H9 (cell line): ENCODE results near the gene MGAT4C. TPM values are rescaled to one million over a fixed set of nuclear protein-coding genes. Genes with fewer than 3 reads are reported as not detected.

Experiments
- DNase-seq: peaks from one replicate; pipeline ENCODE4 v3.0.0-alpha.2; 2017
- H2AFZ ChIP-seq: one replicate; pipeline ENCODE4 v1.6.1; 2013; ENCODE audit warnings: mild to moderate bottlenecking, low read length, control low read depth, moderate library complexity
- H2AK5ac ChIP-seq: 2 replicates; pipeline ENCODE4 v1.6.1; 2013; ENCODE audit warnings: low read length, control low read depth, mixed read lengths; ENCODE audit not compliant: insufficient read length
- H2BK120ac ChIP-seq: one replicate; pipeline ENCODE4 v1.6.1; 2013; ENCODE audit warnings: low read depth, mild to moderate bottlenecking, low read length, control low read depth, inconsistent platforms; ENCODE audit not compliant: poor library complexity, severe bottlenecking
- H2BK12ac ChIP-seq: 2 replicates; pipeline ENCODE4 v1.6.1; 2013; ENCODE audit warnings: low read length, control low read depth, mixed read lengths, low read depth; ENCODE audit not compliant: insufficient read length
- H2BK15ac ChIP-seq: 2 replicates; pipeline ENCODE4 v1.6.1; 2013; ENCODE audit warnings: low read depth, low read length, control low read depth
- H2BK20ac ChIP-seq: one replicate; pipeline ENCODE4 v1.6.1; 2013; ENCODE audit warnings: low read depth, mild to moderate bottlenecking, low read length, control low read depth, inconsistent platforms; ENCODE audit not compliant: poor library complexity, severe bottlenecking
- H2BK5ac ChIP-seq: 2 replicates; pipeline ENCODE4 v1.6.1; 2013; ENCODE audit warnings: low read length, control low read depth, mixed read lengths; ENCODE audit not compliant: insufficient read length
- H3K14ac ChIP-seq: 2 replicates; pipeline ENCODE4 v1.6.1; 2013; ENCODE audit warnings: low read length, control low read depth; ENCODE audit not compliant: insufficient read depth
- H3K18ac ChIP-seq: 2 replicates; pipeline ENCODE4 v1.6.1; 2013; ENCODE audit warnings: low read depth, mild to moderate bottlenecking, mixed read lengths, low read length, control low read depth; ENCODE audit not compliant: insufficient read length
- H3K23ac ChIP-seq: 2 replicates; pipeline ENCODE4 v1.6.1; 2013; ENCODE audit warnings: low read length, control low read depth, mixed read lengths, low read depth; ENCODE audit not compliant: insufficient read length
- H3K23me2 ChIP-seq: 2 replicates; pipeline ENCODE4 v1.6.1; 2013; ENCODE audit warnings: low read depth, mild to moderate bottlenecking, mixed read lengths, low read length, control low read depth; ENCODE audit not compliant: insufficient read length, poor library complexity, severe bottlenecking
- H3K27ac ChIP-seq: 2 replicates; pipeline ENCODE4 v1.5.1; 2013; ENCODE audit warnings: low read length, control low read depth, mixed read lengths, low read depth; ENCODE audit not compliant: insufficient read length
- H3K27me3 ChIP-seq: 2 replicates; pipeline ENCODE4 v1.6.1; 2013; ENCODE audit warnings: low read length, control low read depth, inconsistent platforms; ENCODE audit not compliant: insufficient read depth
- H3K4ac ChIP-seq: 2 replicates; pipeline ENCODE4 v1.6.1; 2013; ENCODE audit warnings: low read depth, mild to moderate bottlenecking, control low read depth, inconsistent platforms, low read length, moderate library complexity
- H3K4me1 ChIP-seq: 2 replicates; pipeline ENCODE4 v1.6.1; 2013; ENCODE audit warnings: low read length, control low read depth, inconsistent platforms; ENCODE audit not compliant: insufficient read depth
- H3K4me2 ChIP-seq: 2 replicates; pipeline ENCODE4 v1.6.1; 2013; ENCODE audit warnings: low read length, control low read depth, mixed read lengths; ENCODE audit not compliant: insufficient read length, insufficient read depth
- H3K56ac ChIP-seq: 2 replicates; pipeline ENCODE4 v1.6.1; 2013; ENCODE audit warnings: low read depth, mild to moderate bottlenecking, mixed read lengths, low read length, control low read depth; ENCODE audit not compliant: insufficient read length
- H3K79me1 ChIP-seq: 2 replicates; pipeline ENCODE4 v1.6.1; 2013; ENCODE audit warnings: low read depth, mild to moderate bottlenecking, moderate library complexity, low read length, control low read depth, inconsistent platforms; ENCODE audit not compliant: insufficient read depth, poor library complexity, severe bottlenecking
- H3K79me2 ChIP-seq: 2 replicates; pipeline ENCODE4 v1.6.1; 2013; ENCODE audit warnings: low read length, control low read depth, inconsistent platforms; ENCODE audit not compliant: insufficient read depth
- H3K9ac ChIP-seq: 2 replicates; pipeline ENCODE4 v1.6.1; 2013; ENCODE audit warnings: low read length, control low read depth, mixed read lengths; ENCODE audit not compliant: insufficient read length; ENCODE audit errors: extremely low read depth
- H3K9me3 ChIP-seq: one replicate; pipeline ENCODE4 v1.6.1; 2013; ENCODE audit warnings: low read depth, low read length, inconsistent platforms; ENCODE audit not compliant: control insufficient read depth
- H3T11ph ChIP-seq: one replicate; pipeline ENCODE4 v1.6.1; 2013; ENCODE audit warnings: mild to moderate bottlenecking, low read length, control low read depth, inconsistent platforms
- H4K20me1 ChIP-seq: one replicate; pipeline ENCODE4 v1.6.1; 2013; ENCODE audit not compliant: control insufficient read depth, insufficient read length, insufficient read depth
- H4K5ac ChIP-seq: 2 replicates; pipeline ENCODE4 v1.6.1; 2013; ENCODE audit warnings: low read depth, mild to moderate bottlenecking, mixed read lengths, low read length, control low read depth; ENCODE audit not compliant: insufficient read length
- H4K8ac ChIP-seq: replicated peaks from 2 replicates; pipeline ENCODE4 v1.6.1; 2013; ENCODE audit warnings: low read length, control low read depth, mixed read lengths, low read depth; ENCODE audit not compliant: insufficient read length
- H4K91ac ChIP-seq: 2 replicates; pipeline ENCODE4 v1.6.1; 2013; ENCODE audit warnings: low read depth, mild to moderate bottlenecking, moderate library complexity, mixed read lengths, low read length, control low read depth; ENCODE audit not compliant: insufficient read length
- H3K27ac Mint-ChIP-seq, 3 experiments: 2 replicates in 2 of 3; 3 replicates in 1 of 3; pipeline ENCODE4 v1.8.0; 2020 to 2021; ENCODE audit warnings: mixed read lengths in 3 of 3, mild to moderate bottlenecking in 1 of 3, moderate library complexity in 1 of 3
- H3K27me3 Mint-ChIP-seq: 2 replicates; pipeline ENCODE4 v1.8.0; 2021; ENCODE audit warnings: low read depth, mild to moderate bottlenecking, moderate library complexity, mixed read lengths
- H3K36me3 Mint-ChIP-seq, 3 experiments: 2 replicates in 2 of 3; 3 replicates in 1 of 3; pipeline ENCODE4 v1.8.0; 2020 to 2021; ENCODE audit warnings: low read depth in 3 of 3, mixed read lengths in 3 of 3; ENCODE audit not compliant: insufficient read depth in 1 of 3
- H3K4me1 Mint-ChIP-seq, 2 experiments: 2 replicates each; pipeline ENCODE4 v1.8.0; 2020; ENCODE audit warnings: mixed read lengths in 2 of 2
- H3K4me3 Mint-ChIP-seq, 2 experiments: 2 replicates in 1 of 2; 3 replicates in 1 of 2; pipeline ENCODE4 v1.8.0; 2020 to 2021; ENCODE audit warnings: mild to moderate bottlenecking in 2 of 2, mixed read lengths in 2 of 2, moderate library complexity in 1 of 2
- H3K9me3 Mint-ChIP-seq, 2 experiments: 2 replicates in 1 of 2; 3 replicates in 1 of 2; pipeline ENCODE4 v1.8.0; 2020; ENCODE audit warnings: mild to moderate bottlenecking in 2 of 2, mixed read lengths in 2 of 2, moderate library complexity in 1 of 2
- WGBS: extraction: QIAGEN DNeasy Blood & Tissue Kit; methylation state at CpG from one replicate; pipeline ENCODE4 v1.1.7; 2013; ENCODE audit warnings: missing lambda C conversion rate, low lambda C conversion rate, mixed read lengths; ENCODE audit not compliant: insufficient read length; ENCODE audit errors: extremely low coverage; 5-methylcytosine and 5-hydroxymethylcytosine counted together
- total RNA-seq: library from RNA; stranded (reverse); gene quantifications from 2 replicates; pipeline ENCODE4 v1.2.1, GENCODE V29; 2021
- TF ChIP-seq, protein P1 (sequence below): fragments of 200-600 bp; sonication (generic); conservative IDR thresholded peaks from 3 replicates; pipeline ENCODE4 v1.8.0; 2021; ENCODE audit warnings: antibody characterized with exemption, mild to moderate bottlenecking

The MGAT4C gene
- total RNA-seq, 1 experiment from 2014 or later = 1.3 TPM

- H3K27ac Mint-ChIP-seq = no peak overlapping the region
- TF ChIP-seq, protein P1, sequence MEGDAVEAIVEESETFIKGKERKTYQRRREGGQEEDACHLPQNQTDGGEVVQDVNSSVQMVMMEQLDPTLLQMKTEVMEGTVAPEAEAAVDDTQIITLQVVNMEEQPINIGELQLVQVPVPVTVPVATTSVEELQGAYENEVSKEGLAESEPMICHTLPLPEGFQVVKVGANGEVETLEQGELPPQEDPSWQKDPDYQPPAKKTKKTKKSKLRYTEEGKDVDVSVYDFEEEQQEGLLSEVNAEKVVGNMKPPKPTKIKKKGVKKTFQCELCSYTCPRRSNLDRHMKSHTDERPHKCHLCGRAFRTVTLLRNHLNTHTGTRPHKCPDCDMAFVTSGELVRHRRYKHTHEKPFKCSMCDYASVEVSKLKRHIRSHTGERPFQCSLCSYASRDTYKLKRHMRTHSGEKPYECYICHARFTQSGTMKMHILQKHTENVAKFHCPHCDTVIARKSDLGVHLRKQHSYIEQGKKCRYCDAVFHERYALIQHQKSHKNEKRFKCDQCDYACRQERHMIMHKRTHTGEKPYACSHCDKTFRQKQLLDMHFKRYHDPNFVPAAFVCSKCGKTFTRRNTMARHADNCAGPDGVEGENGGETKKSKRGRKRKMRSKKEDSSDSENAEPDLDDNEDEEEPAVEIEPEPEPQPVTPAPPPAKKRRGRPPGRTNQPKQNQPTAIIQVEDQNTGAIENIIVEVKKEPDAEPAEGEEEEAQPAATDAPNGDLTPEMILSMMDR = no peak
Measured at GRCh38 chr12:86194721-86195120, 61.5 kb downstream of the MGAT4C start.

More at GRCh38 chr12:86194721-86195120, 61.5 kb downstream of the MGAT4C start:
- no peak overlapping the region for H3K4ac ChIP-seq
- no peak overlapping the region for H2BK12ac ChIP-seq
- Mint-ChIP-seq H3K4me3 (no peak overlapping the region), H3K4me1 (no peaks in the 10 kb centered on the region), H3K36me3 (no peaks in the 10 kb centered on the region), H3K27me3 (no peaks in the 10 kb centered on the region), H3K9me3 (no peaks in the 10 kb centered on the region)
- H2AK5ac ChIP-seq = no peak overlapping the region
- no peak overlapping the region for H2BK5ac ChIP-seq
- H3K23ac ChIP-seq = no peak overlapping the region
- H3K56ac ChIP-seq = no peak overlapping the region
- H3K23me2 ChIP-seq = no peaks in the 10 kb centered on the region
- no peak overlapping the region for H3K9ac ChIP-seq
- no peak for DNase-seq
- H2BK20ac ChIP-seq = no peak overlapping the region
- no peak overlapping the region for H3K27ac ChIP-seq
- H3K14ac ChIP-seq = no peak overlapping the region
- H3K79me1 ChIP-seq = no peaks in the 10 kb centered on the region
- no peaks in the 10 kb centered on the region for H4K20me1 ChIP-seq
- H4K8ac ChIP-seq = no peak overlapping the region
- H3K4me1 ChIP-seq = no peaks in the 10 kb centered on the region
- no peaks in the 10 kb centered on the region for H3K9me3 ChIP-seq
- WGBS = no CpG with 5 or more reads among the region's 2 CpGs
- no peak overlapping the region for H2BK15ac ChIP-seq
- H4K91ac ChIP-seq = no peak overlapping the region
- no peak overlapping the region for H4K5ac ChIP-seq
- no peak overlapping the region for H2BK120ac ChIP-seq
- H3K27me3 ChIP-seq = no peaks in the 10 kb centered on the region
- no peaks in the 10 kb centered on the region; the same call in 1 of the 2 replicates for H3K79me2 ChIP-seq
- H3T11ph ChIP-seq = no peak overlapping the region
- H2AFZ ChIP-seq = no peak overlapping the region
- no peak overlapping the region for H3K18ac ChIP-seq
- H3K4me2 ChIP-seq = no peak overlapping the region
